Kidney epithelial cell (primary cell): ENCODE data around the gene PRKCQ. TPM values are rescaled to one million over a fixed set of nuclear protein-coding genes. Genes with fewer than 3 reads are reported as not detected.

ENCODE experiments used
- DNase-seq: peaks from one replicate; pipeline ENCODE4 v3.0.0-alpha.2; 2010; ENCODE audit warnings: low read depth
- H3K27me3 ChIP-seq: 2 replicates; pipeline ENCODE4 v1.6.0; 2011; ENCODE audit warnings: low read length; ENCODE audit not compliant: control insufficient read depth, insufficient read depth
- H3K36me3 ChIP-seq: 2 replicates; pipeline ENCODE4 v1.5.1; 2011; ENCODE audit warnings: low read length; ENCODE audit not compliant: control insufficient read depth, insufficient read depth
- H3K4me3 ChIP-seq: 2 replicates; pipeline ENCODE4 v1.5.1; 2011; ENCODE audit warnings: low read depth, mild to moderate bottlenecking, control low read depth, low read length
- total RNA-seq: library from RNA; depleted of rRNA; stranded (reverse); fragments of >200 nt; gene quantifications from 2 replicates; pipeline ENCODE4 v1.2.3, GENCODE V29; 2015
- TF ChIP-seq, protein P1 (sequence below): IDR thresholded peaks from 2 replicates; pipeline ENCODE4 v1.5.1; 2011; ENCODE audit warnings: mild to moderate bottlenecking, moderate library complexity, low read length, control low read depth, inconsistent platforms; ENCODE audit not compliant: insufficient read depth, poor library complexity, severe bottlenecking

The PRKCQ gene
- total RNA-seq, 1 donor from 2014 or later: 8.1 TPM

DNA sequence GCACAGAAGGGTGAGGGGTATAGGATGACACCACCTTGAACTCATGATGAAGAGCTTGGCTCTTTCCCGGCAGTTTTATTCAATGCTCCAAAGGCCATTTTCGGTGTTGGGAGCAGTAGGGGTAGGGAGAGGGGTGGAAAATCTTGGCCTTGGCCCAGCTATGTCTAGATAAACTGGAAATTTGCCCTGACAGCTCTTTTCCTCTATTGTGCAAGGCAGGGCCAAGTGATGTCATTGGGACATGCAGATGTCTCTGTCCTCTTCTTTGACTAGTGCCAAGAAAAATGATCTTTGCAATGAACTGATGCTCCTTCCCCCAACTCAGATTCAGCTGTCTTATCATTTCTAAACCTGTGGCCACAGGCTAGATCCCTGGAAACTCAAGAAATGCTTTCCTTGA is 27.7 kb upstream of the PRKCQ start:
- TF ChIP-seq, protein P1, sequence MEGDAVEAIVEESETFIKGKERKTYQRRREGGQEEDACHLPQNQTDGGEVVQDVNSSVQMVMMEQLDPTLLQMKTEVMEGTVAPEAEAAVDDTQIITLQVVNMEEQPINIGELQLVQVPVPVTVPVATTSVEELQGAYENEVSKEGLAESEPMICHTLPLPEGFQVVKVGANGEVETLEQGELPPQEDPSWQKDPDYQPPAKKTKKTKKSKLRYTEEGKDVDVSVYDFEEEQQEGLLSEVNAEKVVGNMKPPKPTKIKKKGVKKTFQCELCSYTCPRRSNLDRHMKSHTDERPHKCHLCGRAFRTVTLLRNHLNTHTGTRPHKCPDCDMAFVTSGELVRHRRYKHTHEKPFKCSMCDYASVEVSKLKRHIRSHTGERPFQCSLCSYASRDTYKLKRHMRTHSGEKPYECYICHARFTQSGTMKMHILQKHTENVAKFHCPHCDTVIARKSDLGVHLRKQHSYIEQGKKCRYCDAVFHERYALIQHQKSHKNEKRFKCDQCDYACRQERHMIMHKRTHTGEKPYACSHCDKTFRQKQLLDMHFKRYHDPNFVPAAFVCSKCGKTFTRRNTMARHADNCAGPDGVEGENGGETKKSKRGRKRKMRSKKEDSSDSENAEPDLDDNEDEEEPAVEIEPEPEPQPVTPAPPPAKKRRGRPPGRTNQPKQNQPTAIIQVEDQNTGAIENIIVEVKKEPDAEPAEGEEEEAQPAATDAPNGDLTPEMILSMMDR: no peak
- Histone ChIP-seq H3K27me3 (no peaks in the 10 kb centered on the region), H3K36me3 (no peaks in the 10 kb centered on the region), H3K4me3 (no peak overlapping the region)
- DNase-seq: no peak

DNA sequence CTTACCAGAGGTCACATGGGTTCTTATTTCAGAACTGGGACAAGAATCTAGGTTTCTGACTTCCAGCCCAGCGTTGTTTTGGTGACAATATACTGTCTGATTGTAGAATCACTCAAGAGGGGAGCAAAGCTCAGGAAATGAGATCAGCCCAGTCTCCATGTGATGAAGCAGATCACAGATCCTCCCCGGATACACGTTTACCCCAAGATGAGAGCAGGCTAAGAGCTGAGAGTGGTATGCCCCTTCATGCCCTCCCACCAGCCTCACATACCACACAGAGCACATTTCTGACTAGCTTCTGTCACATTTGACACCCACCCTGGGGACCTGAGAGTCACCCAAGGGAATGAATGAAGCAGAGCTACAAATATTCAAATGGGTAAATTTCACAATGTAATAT is 27.1 kb upstream of the PRKCQ start:
- no peaks in the 10 kb centered on the region for H3K27me3 ChIP-seq
- DNase-seq: no peak
- TF ChIP-seq, protein P1: no peak
- H3K36me3 ChIP-seq: no peaks in the 10 kb centered on the region
- H3K4me3 ChIP-seq: no peak overlapping the region

DNA sequence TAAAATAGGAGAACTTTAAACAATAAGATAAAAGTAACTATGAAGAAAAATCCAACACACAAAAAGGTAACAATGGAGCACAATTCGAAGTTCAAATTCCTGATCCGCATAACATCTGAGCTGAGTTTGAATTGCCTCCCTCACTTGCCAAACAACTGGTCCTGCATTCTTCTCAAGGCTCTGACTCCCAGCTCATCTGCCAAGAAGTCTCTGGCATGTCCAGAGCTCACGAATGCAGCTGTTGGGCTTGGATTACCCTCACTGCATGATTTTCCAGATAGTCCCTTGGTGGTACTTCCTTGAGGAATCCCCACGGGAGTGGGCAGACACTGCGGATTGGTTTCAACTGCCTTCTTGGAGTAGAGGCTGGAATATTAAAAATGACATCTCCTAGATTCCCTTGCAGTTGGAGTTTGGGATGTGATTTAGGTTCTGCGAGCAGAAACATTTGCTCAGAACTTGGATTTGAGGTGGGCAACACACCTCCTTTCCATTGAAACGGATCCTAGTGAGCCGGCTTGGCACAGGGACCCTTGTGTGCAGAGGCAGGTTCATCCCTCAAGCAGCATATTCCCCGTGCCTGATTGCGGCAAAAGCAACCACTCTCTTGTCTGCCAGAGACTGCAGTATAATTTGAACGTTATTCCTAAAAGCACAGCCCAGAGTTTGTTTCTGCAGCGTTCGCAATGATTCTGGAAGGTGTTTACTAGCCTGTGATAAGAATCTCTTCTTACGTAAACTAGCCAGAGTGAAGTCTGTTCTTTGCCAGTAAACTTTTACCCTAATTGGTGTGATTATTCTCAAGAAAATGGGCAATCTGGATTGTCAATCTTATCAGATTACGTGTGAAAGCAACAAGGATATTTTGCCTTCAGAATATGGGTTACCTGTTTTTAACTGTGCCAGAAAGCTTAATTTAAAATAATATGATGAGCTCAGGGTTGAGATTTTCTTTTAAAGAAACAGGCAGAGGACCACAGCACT is 23.4 kb upstream of the PRKCQ start:
- TF ChIP-seq, protein P1: no peak
- H3K36me3 ChIP-seq: no peaks in the 10 kb centered on the region
- no peaks in the 10 kb centered on the region for H3K27me3 ChIP-seq
- no peak overlapping the region for H3K4me3 ChIP-seq
- DNase-seq: no peak

DNA sequence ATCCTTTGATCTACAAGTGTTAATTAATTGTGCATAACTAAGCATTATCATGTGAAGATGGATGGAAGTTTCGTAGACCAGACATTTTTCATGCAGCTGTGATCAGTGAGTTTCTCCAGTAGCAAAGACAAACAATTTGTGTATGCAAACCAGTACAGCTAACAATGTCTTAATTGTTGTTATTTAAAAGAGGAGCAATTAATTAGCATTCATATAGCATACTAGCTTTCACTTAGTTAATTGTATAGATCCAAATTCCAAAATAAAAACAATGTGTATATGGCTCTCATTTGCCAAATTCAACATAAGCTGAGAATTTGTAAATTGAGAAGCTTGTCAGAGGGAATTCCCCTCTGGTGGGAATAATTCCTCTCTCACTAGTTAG is 22.6 kb upstream of the PRKCQ start:
- Histone ChIP-seq H3K27me3 (no peaks in the 10 kb centered on the region), H3K4me3 (no peak overlapping the region), H3K36me3 (no peaks in the 10 kb centered on the region)
- no peak for DNase-seq
- TF ChIP-seq, protein P1: no peak

DNA sequence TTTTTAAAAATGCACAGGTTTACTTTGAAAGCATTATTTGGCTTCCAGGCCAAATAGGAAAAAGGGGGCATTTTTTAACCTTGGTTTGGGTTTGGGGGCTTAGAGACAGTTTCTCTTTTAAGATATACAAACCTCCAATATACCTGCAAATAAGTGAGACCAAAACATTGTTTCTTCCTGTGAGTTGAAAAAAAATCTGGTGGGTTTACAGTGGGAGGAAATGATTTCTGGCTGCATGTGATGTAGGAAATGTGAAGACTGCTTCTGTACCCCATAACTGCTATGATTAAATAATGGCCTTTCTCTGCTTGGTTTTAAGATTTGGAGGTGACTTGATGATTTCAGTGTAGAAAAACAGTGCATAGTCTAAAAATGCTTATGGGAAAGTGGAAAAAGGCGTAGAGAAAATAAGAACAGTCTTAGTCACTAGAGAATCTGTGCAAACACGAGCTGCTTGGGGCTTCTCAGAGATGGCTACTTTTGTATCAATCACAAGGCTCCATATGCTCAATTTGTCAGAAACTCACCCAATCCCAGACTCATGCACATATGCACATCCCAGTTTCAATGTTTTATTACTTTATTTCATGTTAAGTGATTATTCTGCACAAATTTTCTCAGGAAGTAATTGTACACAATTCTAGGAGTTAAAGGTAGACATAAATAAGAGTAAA is 22.1 kb upstream of the PRKCQ start:
- TF ChIP-seq, protein P1: no peak
- no peaks in the 10 kb centered on the region for H3K27me3 ChIP-seq
- no peaks in the 10 kb centered on the region for H3K36me3 ChIP-seq
- DNase-seq: no peak
- H3K4me3 ChIP-seq: no peak overlapping the region
